Chondrocyte (in vitro differentiated cells): ENCODE measurements around the gene RNFT2. TPM values are rescaled to one million over a fixed set of nuclear protein-coding genes. Genes with fewer than 3 reads are reported as not detected.

Experiments used
- DNase-seq: peaks from one replicate; pipeline ENCODE4 v3.0.0; 2021; ENCODE audit warnings: mixed read lengths, low spot score
- H3K27ac Mint-ChIP-seq: one replicate; pipeline ENCODE4 v1.8.0; 2021; ENCODE audit warnings: mild to moderate bottlenecking, moderate library complexity, mixed read lengths; ENCODE audit not compliant: unreplicated experiment
- H3K27me3 Mint-ChIP-seq: 2 replicates; pipeline ENCODE4 v1.8.0; 2021; ENCODE audit warnings: low read depth, mixed read lengths
- H3K36me3 Mint-ChIP-seq: 2 replicates; pipeline ENCODE4 v1.8.0; 2021; ENCODE audit warnings: low read depth, mixed read lengths
- H3K4me1 Mint-ChIP-seq: 2 replicates; pipeline ENCODE4 v1.8.0; 2021; ENCODE audit warnings: low read depth, mild to moderate bottlenecking, mixed read lengths
- H3K4me3 Mint-ChIP-seq: one replicate; pipeline ENCODE4 v1.8.0; 2021; ENCODE audit warnings: mild to moderate bottlenecking, moderate library complexity, mixed read lengths; ENCODE audit not compliant: unreplicated experiment
- H3K9me3 Mint-ChIP-seq: 2 replicates; pipeline ENCODE4 v1.8.0; 2021; ENCODE audit warnings: low read depth, mixed read lengths
- total RNA-seq: library from RNA; stranded (reverse); gene quantifications from 3 replicates; pipeline ENCODE4 v1.2.1, GENCODE V29; 2021
- TF ChIP-seq, protein P1 (sequence below): fragments of 200-600 bp; sonication (generic); IDR thresholded peaks from 2 replicates; pipeline ENCODE4 v1.5.0; 2021; ENCODE audit warnings: antibody characterized with exemption, mild to moderate bottlenecking, moderate library complexity

The RNFT2 gene
- total RNA-seq, 1 donor from 2014 or later = 5.1 TPM

DNA sequence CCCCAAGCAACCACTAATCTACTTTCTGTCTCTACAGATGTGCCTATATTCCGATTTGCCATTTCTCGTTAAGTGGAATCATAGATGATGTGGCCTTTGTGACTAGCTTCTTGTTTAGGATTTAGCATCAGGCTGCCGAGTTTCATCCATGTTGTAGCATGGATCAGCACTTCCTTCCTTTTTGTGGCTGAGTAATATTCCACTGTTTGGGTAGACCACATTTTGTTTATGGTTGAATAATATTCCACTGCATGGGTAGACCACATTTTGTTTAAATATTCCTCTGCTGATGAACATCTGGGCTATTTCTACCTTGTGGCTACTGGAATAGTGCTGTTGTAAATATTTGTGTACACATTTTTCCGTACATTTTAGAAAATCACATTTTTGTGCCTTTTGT, 36.7 kb upstream of the RNFT2 start:
- Mint-ChIP-seq H3K4me1 (peaks cover 6% of the 10 kb centered on the region), H3K9me3 (no peaks in the 10 kb centered on the region), H3K4me3 (no peak overlapping the region), H3K36me3 (no peaks in the 10 kb centered on the region), H3K27ac (no peak overlapping the region), H3K27me3 (peaks cover 1% of the 10 kb centered on the region)
- TF ChIP-seq, protein P1, sequence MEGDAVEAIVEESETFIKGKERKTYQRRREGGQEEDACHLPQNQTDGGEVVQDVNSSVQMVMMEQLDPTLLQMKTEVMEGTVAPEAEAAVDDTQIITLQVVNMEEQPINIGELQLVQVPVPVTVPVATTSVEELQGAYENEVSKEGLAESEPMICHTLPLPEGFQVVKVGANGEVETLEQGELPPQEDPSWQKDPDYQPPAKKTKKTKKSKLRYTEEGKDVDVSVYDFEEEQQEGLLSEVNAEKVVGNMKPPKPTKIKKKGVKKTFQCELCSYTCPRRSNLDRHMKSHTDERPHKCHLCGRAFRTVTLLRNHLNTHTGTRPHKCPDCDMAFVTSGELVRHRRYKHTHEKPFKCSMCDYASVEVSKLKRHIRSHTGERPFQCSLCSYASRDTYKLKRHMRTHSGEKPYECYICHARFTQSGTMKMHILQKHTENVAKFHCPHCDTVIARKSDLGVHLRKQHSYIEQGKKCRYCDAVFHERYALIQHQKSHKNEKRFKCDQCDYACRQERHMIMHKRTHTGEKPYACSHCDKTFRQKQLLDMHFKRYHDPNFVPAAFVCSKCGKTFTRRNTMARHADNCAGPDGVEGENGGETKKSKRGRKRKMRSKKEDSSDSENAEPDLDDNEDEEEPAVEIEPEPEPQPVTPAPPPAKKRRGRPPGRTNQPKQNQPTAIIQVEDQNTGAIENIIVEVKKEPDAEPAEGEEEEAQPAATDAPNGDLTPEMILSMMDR = no peak
- no peak for DNase-seq

DNA sequence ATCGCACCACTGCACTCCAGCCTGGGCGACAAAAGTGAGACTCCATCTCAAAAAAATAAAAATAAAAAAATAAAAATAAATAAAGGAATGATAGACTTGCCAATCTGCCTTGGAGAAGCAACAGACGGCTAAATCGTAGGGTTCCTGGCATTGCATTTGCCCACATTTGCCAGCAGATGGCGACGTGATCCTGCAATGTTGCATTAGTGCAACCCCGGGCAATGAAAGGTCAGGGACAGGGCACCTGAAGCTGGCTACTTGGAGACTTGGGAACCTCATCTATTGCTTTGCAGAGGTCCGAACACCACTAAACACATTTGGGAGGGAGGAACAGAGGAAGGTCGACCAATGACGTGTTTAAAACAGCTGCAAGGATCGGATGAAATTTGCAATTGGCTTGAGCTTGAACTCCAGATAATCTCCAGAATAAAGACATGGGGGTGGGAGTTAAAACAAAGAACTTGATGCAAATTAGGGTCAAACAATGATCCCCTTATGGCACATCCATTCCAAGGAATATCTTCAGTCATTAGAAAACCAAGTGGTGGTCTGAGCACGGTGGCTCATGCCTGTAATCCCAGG, 34.8 kb upstream of the RNFT2 start:
- no peaks in the 10 kb centered on the region for H3K36me3 Mint-ChIP-seq
- no peaks in the 10 kb centered on the region for H3K9me3 Mint-ChIP-seq
- DNase-seq = no peak
- no peak overlapping the region for H3K27ac Mint-ChIP-seq
- H3K4me3 Mint-ChIP-seq = no peak overlapping the region
- H3K27me3 Mint-ChIP-seq = peaks cover 1% of the 10 kb centered on the region
- TF ChIP-seq, protein P1 = peak; percentile 99
- H3K4me1 Mint-ChIP-seq = peaks cover 6% of the 10 kb centered on the region

- Mint-ChIP-seq H3K36me3 (no peaks in the 10 kb centered on the region), H3K27me3 (peaks cover 18% of the 10 kb centered on the region), H3K27ac (no peak overlapping the region), H3K4me1 (peaks cover 11% of the 10 kb centered on the region), H3K4me3 (no peak overlapping the region), H3K9me3 (no peaks in the 10 kb centered on the region)
- DNase-seq = no peak
- TF ChIP-seq, protein P1 = no peak
Measured at GRCh38 chr12:116707751-116708150, 30.4 kb upstream of the RNFT2 start.

- Mint-ChIP-seq H3K27me3 (peaks cover 16% of the 10 kb centered on the region), H3K9me3 (no peaks in the 10 kb centered on the region), H3K4me1 (peaks cover 14% of the 10 kb centered on the region), H3K27ac (no peak overlapping the region), H3K36me3 (no peaks in the 10 kb centered on the region), H3K4me3 (peak overlapping the region; percentile 32)
- DNase-seq = no peak
- TF ChIP-seq, protein P1 = peak; percentile 90
Measured at GRCh38 chr12:116708826-116709756, 29.0 kb upstream of the RNFT2 start.

DNA sequence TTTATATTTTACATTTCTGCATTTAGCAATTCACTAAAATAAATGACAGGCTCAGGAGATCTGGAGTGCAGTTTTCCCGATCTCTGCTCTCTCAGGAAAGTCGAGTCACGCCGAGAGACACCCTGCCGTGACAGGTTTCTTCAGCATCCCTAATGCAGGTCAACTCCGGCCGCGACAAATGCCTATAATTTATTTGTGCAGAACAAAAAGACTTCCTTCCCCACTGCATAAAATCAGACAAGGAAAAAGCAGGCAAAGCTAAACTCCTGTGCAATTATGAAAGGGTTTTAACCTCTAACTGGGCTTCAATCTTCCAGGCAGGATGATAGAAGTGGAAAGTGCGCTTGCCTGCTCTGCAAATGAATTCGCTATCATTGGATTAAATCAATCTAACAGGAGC, 28.3 kb upstream of the RNFT2 start:
- no peak for DNase-seq
- H3K36me3 Mint-ChIP-seq = no peaks in the 10 kb centered on the region
- peaks cover 16% of the 10 kb centered on the region for H3K4me1 Mint-ChIP-seq
- peaks cover 16% of the 10 kb centered on the region for H3K27me3 Mint-ChIP-seq
- H3K4me3 Mint-ChIP-seq = no peak overlapping the region
- TF ChIP-seq, protein P1 = no peak
- H3K27ac Mint-ChIP-seq = no peak overlapping the region
- no peaks in the 10 kb centered on the region for H3K9me3 Mint-ChIP-seq
